ENCODE data around the gene NPAS1. TPM values are rescaled to one million over a fixed set of nuclear protein-coding genes. Genes with fewer than 3 reads are reported as not detected.

NPAS1 gene
- total RNA-seq, 1 donor from 2014 or later = 3.9 TPM

DNA sequence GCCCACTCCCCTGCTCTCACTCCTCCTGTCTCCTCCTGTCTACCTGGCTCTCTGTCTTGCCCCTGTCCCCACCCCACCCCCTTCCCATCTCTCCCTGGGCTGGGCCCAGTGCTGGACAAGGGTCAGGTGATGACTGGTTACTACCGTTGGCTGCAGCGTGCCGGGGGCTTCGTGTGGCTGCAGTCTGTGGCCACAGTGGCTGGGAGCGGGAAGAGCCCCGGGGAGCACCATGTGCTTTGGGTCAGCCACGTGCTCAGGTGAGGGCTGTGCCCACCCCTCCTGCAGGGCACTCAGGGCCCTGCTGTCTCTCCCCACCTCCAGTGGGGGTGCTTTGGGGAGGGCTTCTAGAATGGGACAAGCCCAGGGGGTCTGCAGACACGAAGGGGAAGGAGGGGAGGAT is 21.2 kb downstream of the NPAS1 start:
- no peaks in the 10 kb centered on the region for H3K27me3 Mint-ChIP-seq (ENCODE audit: low read depth)
- H3K4me1 Mint-ChIP-seq = peaks cover 5% of the 10 kb centered on the region
- no peaks in the 10 kb centered on the region for H3K36me3 Mint-ChIP-seq
- no peak for DNase-seq (ENCODE audit: low spot score in 2 of 2, unreplicated experiment in 2 of 2)
- H3K9me3 Mint-ChIP-seq = no peaks in the 10 kb centered on the region
- no peak overlapping the region for H3K4me3 Mint-ChIP-seq
- TF ChIP-seq, protein P1, sequence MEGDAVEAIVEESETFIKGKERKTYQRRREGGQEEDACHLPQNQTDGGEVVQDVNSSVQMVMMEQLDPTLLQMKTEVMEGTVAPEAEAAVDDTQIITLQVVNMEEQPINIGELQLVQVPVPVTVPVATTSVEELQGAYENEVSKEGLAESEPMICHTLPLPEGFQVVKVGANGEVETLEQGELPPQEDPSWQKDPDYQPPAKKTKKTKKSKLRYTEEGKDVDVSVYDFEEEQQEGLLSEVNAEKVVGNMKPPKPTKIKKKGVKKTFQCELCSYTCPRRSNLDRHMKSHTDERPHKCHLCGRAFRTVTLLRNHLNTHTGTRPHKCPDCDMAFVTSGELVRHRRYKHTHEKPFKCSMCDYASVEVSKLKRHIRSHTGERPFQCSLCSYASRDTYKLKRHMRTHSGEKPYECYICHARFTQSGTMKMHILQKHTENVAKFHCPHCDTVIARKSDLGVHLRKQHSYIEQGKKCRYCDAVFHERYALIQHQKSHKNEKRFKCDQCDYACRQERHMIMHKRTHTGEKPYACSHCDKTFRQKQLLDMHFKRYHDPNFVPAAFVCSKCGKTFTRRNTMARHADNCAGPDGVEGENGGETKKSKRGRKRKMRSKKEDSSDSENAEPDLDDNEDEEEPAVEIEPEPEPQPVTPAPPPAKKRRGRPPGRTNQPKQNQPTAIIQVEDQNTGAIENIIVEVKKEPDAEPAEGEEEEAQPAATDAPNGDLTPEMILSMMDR (IDR thresholded peaks at IDR 0.05; ENCODE audit: unreplicated experiment) = no peak
- H3K27ac Mint-ChIP-seq = peak overlapping the region; percentile 60

DNA sequence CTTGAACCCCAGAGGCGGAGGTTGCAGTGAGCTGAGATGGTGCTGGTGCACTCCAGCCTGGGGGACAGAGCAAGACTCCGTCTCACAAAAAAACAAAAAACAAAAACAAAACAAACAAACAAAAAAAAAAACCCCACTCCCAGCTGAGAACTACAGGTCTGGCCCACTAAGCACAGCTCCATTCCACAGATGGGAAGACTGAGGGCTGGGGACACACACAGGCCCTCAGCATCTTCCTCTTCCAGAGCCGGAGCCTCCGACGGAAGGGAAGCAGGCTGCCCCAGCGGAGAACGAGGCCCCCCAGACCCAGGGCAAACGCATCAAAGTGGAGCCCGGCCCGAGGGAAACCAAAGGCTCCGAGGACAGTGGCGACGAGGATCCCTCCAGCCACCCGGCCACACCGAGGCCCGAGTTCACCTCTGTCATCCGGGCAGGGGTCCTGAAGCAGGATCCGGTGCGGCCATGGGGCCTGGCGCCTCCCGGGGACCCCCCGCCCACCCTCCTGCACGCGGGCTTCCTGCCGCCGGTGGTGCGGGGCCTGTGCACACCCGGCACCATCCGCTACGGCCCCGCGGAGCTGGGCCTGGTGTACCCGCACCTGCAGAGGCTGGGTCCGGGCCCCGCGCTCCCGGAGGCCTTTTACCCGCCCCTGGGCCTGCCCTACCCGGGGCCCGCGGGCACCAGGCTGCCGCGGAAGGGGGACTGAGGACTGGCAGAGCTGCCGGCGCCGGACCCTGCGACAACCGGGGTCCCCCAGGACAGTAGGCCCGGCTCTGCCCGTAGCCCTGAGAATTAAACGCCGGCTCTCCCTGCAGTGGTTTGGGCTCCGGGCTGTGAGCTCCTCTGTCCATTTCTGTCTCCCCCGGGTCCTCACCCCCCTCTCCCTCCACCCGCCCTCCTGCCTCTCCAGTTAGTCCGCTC is 25.6 kb downstream of the NPAS1 start:
- TF ChIP-seq, protein P1 (IDR thresholded peaks at IDR 0.05; ENCODE audit: unreplicated experiment) = no peak
- Mint-ChIP-seq H3K27me3 (ENCODE audit: low read depth) (no peaks in the 10 kb centered on the region), H3K4me3 (no peak overlapping the region), H3K4me1 (peaks cover 19% of the 10 kb centered on the region), H3K27ac (no peak overlapping the region), H3K36me3 (peaks cover 4% of the 10 kb centered on the region), H3K9me3 (no peaks in the 10 kb centered on the region)
- no peak for DNase-seq (ENCODE audit: low spot score in 2 of 2, unreplicated experiment in 2 of 2)

DNA sequence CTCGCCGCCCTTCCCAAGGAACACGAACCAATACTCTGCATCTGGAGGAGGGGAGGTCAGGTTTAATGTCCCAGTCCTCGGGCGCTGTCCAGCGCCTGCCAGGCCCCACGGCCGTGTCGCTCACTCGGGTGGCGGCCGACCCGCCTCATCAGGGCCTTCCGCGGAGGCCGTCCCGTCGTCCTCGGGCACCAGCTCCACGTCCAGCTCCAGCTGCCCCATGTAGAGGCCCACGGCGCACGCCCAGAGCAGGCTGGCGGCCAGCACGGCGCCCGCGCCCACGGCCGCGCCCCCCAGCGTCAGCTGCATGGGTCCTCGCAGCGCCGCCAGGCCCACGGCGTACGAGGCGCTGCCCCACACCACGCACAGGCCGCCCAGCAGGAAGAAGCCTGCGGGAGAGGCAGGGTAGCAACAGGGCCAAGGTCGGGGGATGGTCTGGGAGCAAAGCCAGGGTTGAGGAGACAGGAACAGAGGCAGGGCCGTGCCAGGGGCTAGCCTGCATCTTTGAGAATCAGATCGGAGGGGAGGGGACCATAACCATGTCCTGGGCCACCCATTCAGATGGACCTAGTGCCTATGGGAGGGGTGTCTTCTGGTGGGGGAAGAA is 26.3 kb downstream of the NPAS1 start:
- no peak overlapping the region for H3K4me3 Mint-ChIP-seq

DNA sequence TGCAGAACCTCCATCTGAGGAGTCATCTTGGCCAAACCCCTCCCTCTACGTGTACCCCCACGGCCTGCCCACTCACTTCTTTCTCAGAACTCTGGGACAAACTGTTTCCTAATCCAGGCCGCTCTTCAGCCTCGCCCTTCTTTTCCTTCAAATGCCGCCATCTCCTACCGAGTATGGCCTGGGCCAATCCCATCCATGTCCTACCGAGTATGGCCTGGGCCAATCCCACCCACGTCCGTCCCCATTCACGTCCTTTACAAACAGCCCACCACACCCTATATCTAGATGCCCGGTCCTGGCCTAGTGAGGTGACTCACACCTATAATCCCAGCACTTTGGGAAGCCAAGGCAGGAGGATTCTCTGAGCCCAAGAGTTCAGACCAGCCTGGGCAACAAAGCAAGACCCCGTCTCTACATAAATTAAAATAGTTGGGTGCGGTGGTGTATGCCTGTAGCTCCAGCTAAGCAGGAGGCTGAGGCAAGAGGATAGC is 27.7 kb downstream of the NPAS1 start:
- TF ChIP-seq, protein P1 (IDR thresholded peaks at IDR 0.05; ENCODE audit: unreplicated experiment) = no peak
- no peak for DNase-seq (ENCODE audit: low spot score in 2 of 2, unreplicated experiment in 2 of 2)
- H3K27ac Mint-ChIP-seq = peak overlapping the region; percentile 94
- peaks cover 29% of the 10 kb centered on the region for H3K4me1 Mint-ChIP-seq
- H3K36me3 Mint-ChIP-seq = peaks cover 4% of the 10 kb centered on the region
- H3K9me3 Mint-ChIP-seq = no peaks in the 10 kb centered on the region
- H3K27me3 Mint-ChIP-seq (ENCODE audit: low read depth) = no peaks in the 10 kb centered on the region
- peak overlapping the region; percentile 94 for H3K4me3 Mint-ChIP-seq

More for the DNA sequence above, 26.3 kb downstream of the NPAS1 start:
- TF ChIP-seq, protein P1 (IDR thresholded peaks at IDR 0.05; ENCODE audit: unreplicated experiment) = no peak
- Mint-ChIP-seq H3K27me3 (ENCODE audit: low read depth) (no peaks in the 10 kb centered on the region), H3K9me3 (no peaks in the 10 kb centered on the region), H3K36me3 (peaks cover 4% of the 10 kb centered on the region), H3K4me1 (peaks cover 25% of the 10 kb centered on the region), H3K27ac (no peak overlapping the region)
- no peak for DNase-seq (ENCODE audit: low spot score in 2 of 2, unreplicated experiment in 2 of 2)

DNA sequence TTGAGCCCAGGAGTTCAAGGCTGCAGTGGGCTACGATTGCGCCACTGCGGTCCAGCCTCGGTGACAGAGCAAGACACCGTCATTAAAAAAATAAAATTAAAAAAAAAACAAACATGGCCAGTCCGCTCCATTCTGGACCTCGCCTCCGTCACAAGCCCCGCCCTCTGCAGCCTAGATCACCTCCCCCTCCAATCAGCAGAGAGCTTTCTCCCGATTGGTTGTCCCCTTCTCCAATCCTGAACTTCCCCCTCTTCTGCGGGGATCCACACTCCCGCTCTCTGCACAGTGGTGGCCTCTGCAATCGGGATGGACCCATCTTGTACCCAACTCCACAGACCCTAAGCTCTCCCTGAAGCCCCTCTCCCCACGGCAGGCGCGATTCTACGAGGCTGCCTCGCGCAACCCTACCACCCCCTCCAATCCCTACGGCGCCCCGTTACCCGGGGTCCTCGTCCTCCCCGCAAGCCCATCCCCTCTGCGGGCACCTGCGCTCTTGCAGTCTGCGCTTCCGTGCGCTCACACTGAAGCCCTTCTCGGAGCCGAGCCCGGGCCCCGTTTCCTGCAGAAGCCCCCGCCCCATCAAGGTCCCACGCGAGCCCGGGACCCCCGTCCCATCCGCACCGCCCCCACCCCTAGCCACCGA is 28.2 kb downstream of the NPAS1 start:
- H3K4me1 Mint-ChIP-seq = peaks cover 29% of the 10 kb centered on the region
- peak overlapping the region; percentile 94 for H3K4me3 Mint-ChIP-seq
- no peaks in the 10 kb centered on the region for H3K9me3 Mint-ChIP-seq
- peak; percentile 66 to 81 for DNase-seq (ENCODE audit: low spot score in 2 of 2, unreplicated experiment in 2 of 2)
- TF ChIP-seq, protein P1 (IDR thresholded peaks at IDR 0.05; ENCODE audit: unreplicated experiment) = no peak
- H3K36me3 Mint-ChIP-seq = peaks cover 4% of the 10 kb centered on the region
- H3K27me3 Mint-ChIP-seq (ENCODE audit: low read depth) = no peaks in the 10 kb centered on the region
- H3K27ac Mint-ChIP-seq = peak overlapping the region; percentile 94

Measured in mesothelial cell of epicardium (in vitro differentiated cells).